IMR-90 (cell line): ENCODE results near the gene BRI3BP.

Experiments
- CEBPB ChIP-seq: IDR thresholded peaks from 2 replicates; pipeline ENCODE4 v1.6.1; 2012; ENCODE audit warnings: low read depth, low read length, improper control_type of control experiment
- FOS ChIP-seq: fragments of 150-350 bp; IDR thresholded peaks from 2 replicates; pipeline ENCODE4 v1.6.1; 2016; ENCODE audit warnings: low read depth, low read length
- POLR2A ChIP-seq: IDR thresholded peaks from 2 replicates; pipeline ENCODE4 v1.6.1; 2012; ENCODE audit warnings: mild to moderate bottlenecking, low read depth, low read length
- RCOR1 ChIP-seq: IDR thresholded peaks from 2 replicates; pipeline ENCODE4 v1.6.1; 2012; ENCODE audit warnings: mild to moderate bottlenecking, low read length, improper control_type of control experiment; ENCODE audit not compliant: insufficient replicate concordance
- TF ChIP-seq, protein P1 (sequence below): conservative IDR thresholded peaks from 2 replicates; pipeline ENCODE4 v1.5.1; 2012; ENCODE audit warnings: mild to moderate bottlenecking, low read depth, low read length, improper control_type of control experiment

DNA sequence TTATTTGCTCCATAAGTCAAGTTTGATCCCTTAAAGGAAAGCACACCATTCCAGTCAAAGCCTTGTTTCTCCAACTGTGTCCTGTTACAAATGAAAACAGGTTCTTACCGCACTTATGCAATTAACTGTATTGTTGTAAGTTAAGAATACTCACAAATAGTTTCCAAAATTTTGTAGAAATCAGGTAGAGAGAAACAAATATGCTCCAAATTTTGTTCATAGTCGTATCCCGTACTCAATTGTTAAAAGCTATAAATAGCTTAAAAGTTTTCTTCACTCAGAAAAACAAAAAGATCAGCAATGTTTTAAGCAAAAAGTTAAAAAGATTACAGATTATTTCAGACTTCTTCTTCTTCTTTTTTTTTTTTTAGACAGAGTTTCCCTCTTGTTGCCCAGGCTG lies 67.8 kb downstream of the BRI3BP start:
- TF ChIP-seq POLR2A (no peak), RCOR1 (no peak), FOS (no peak), CEBPB (no peak)
- TF ChIP-seq, protein P1, sequence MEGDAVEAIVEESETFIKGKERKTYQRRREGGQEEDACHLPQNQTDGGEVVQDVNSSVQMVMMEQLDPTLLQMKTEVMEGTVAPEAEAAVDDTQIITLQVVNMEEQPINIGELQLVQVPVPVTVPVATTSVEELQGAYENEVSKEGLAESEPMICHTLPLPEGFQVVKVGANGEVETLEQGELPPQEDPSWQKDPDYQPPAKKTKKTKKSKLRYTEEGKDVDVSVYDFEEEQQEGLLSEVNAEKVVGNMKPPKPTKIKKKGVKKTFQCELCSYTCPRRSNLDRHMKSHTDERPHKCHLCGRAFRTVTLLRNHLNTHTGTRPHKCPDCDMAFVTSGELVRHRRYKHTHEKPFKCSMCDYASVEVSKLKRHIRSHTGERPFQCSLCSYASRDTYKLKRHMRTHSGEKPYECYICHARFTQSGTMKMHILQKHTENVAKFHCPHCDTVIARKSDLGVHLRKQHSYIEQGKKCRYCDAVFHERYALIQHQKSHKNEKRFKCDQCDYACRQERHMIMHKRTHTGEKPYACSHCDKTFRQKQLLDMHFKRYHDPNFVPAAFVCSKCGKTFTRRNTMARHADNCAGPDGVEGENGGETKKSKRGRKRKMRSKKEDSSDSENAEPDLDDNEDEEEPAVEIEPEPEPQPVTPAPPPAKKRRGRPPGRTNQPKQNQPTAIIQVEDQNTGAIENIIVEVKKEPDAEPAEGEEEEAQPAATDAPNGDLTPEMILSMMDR: no peak
